Activated T-cell treated with anti-CD3 and anti-CD28 coated beads, Interleukin-2, amount 50 U/mL, for 4 hours (primary cell): ENCODE data around the gene PVALEF. TPM values are rescaled to one million over a fixed set of nuclear protein-coding genes. Genes with fewer than 3 reads are reported as not detected.
"Not testable (repeated sequence)": the region's sequence is repeated elsewhere in the genome, so short reads cannot be mapped to it uniquely, and the experiment has no call there.

ENCODE experiments used
- ATAC-seq, 2 donors: fragments of 200-7000 bp; cut with Tn5 transposase; one replicate each; pipeline ENCODE4 v1.10.0; 2021
- DNase-seq: peaks from one replicate; pipeline ENCODE4 v3.0.0-alpha.2; 2020
- H3K27me3 Mint-ChIP-seq: one replicate; pipeline ENCODE4 v1.8.0; 2021; ENCODE audit warnings: low read depth, mixed read lengths
- H3K36me3 Mint-ChIP-seq: one replicate; pipeline ENCODE4 v1.8.0; 2022; ENCODE audit warnings: mixed read lengths; ENCODE audit not compliant: insufficient read depth
- H3K4me1 Mint-ChIP-seq: one replicate; pipeline ENCODE4 v1.8.0; 2021; ENCODE audit warnings: low read depth, mixed read lengths
- H3K4me3 Mint-ChIP-seq: one replicate; pipeline ENCODE4 v1.8.0; 2021; ENCODE audit warnings: mild to moderate bottlenecking, moderate library complexity, mixed read lengths
- H3K9me3 Mint-ChIP-seq: one replicate; pipeline ENCODE4 v1.8.0; 2021; ENCODE audit warnings: mixed read lengths
- total RNA-seq, 3 donors: library from RNA; stranded (reverse); gene quantifications; one replicate each; pipeline ENCODE4 v1.2.1, GENCODE V29; 2021

Gene PVALEF
- total RNA-seq, 3 donors from 2014 or later, result not detected

DNA sequence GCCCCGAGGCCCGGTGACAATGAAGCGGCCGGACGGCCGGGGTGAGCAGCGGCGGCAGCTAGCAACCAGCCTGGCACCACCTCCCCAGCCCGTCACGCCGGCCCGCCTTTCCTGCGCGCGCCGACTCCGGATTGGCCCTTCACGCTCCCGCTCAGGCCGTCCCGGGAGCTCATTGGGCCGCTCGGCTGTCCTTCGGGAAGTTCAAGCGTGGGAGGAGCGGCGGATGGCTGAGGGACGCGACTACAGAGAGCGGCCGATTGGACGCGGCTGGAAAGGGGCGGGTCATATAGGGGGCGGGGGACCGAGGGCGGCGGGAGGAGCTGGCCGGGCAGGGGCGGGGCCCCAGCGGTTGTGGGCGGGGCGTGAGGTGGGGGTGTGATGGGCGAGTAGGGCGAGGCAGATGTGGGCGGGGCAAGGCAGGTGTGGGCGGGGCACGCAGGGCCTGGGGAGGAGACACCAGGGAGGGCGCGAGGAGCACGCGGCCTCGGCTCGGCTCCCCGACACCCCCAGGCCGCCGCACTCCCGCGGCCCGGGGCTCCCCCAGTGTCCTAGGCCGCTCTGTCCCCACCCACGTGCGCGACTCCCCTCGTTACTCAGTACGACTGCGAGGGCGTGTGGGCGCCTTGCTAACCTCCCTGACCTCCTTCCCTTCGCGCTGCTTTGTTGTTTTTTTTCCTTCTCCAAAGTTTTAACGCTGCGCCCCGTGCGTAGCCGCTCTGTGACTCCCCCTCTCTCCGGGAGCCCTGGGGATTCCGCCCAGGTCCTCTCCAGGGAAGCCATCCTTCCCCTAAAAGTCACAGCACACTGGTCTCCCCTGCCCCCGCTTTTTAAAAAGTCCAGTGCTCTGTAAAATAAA, 57.8 kb downstream of the PVALEF start, which contains the start of gene CEP131:
Gene CEP131, minus strand, starts transcription at position 60 of the 856 bp plus-strand sequence. CDS start 2,909 bp downstream, outside the sequence.
- Mint-ChIP-seq H3K4me3 (peak within 1 kb of the TSS; percentile 80), H3K9me3 (no peaks in the 10 kb centered on the region), H3K27me3 (no peaks in the 10 kb centered on the region), H3K36me3 (peaks cover under 1% of the 10 kb centered on the region), H3K4me1 (peaks cover 21% of the 10 kb centered on the region)
- ATAC-seq (peak; percentile 97 to 98), DNase-seq (peak; percentile 100)

GRCh38 chr17:81223762-81224130, 58.4 kb downstream of the PVALEF start:
- H3K36me3 Mint-ChIP-seq, result peaks cover 4% of the 10 kb centered on the region
- peaks cover 21% of the 10 kb centered on the region for H3K4me1 Mint-ChIP-seq
- no peaks in the 10 kb centered on the region for H3K27me3 Mint-ChIP-seq
- DNase-seq (no peak), ATAC-seq (no peak)
- peak overlapping the region; percentile 80 for H3K4me3 Mint-ChIP-seq
- no peaks in the 10 kb centered on the region for H3K9me3 Mint-ChIP-seq

DNA sequence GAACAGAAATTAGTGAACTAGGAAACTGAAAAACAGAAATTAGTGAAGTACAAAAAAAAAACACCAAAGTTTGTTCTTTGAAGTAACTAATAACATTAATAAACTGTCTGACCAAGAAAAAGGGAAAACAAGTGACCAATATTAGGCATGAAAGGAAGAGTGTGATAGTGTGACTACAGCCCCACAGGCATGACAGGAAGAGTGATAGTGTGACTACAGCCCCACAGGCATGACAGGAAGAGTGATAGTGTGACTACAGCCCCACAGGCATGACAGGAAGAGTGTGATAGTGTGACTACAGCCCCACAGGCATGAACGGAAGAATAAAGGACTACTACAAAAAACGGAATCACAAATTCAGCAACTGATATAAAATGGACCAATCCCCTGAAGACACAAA, 62.3 kb downstream of the PVALEF start:
- not testable (repeated sequence) for H3K9me3 Mint-ChIP-seq, ATAC-seq, H3K4me3 Mint-ChIP-seq, H3K27me3 Mint-ChIP-seq, DNase-seq
- peaks cover 15% of the 10 kb centered on the region for H3K36me3 Mint-ChIP-seq
- H3K4me1 Mint-ChIP-seq, result peaks cover 15% of the 10 kb centered on the region

- DNase-seq (no peak), ATAC-seq (no peak)
- peaks cover 13% of the 10 kb centered on the region for H3K4me1 Mint-ChIP-seq
- no peaks in the 10 kb centered on the region for H3K9me3 Mint-ChIP-seq
- no peak overlapping the region for H3K4me3 Mint-ChIP-seq
- no peaks in the 10 kb centered on the region for H3K27me3 Mint-ChIP-seq
- H3K36me3 Mint-ChIP-seq, result peaks cover 15% of the 10 kb centered on the region
Measured at GRCh38 chr17:81228420-81228819, 63.1 kb downstream of the PVALEF start.

- Mint-ChIP-seq H3K9me3 (no peaks in the 10 kb centered on the region), H3K4me3 (no peak overlapping the region), H3K4me1 (peaks cover 8% of the 10 kb centered on the region), H3K27me3 (no peaks in the 10 kb centered on the region), H3K36me3 (peaks cover 15% of the 10 kb centered on the region)
- DNase-seq (no peak), ATAC-seq (no peak)
Measured at GRCh38 chr17:81228834-81229665, 63.7 kb downstream of the PVALEF start.

- H3K9me3 Mint-ChIP-seq, result no peaks in the 10 kb centered on the region
- H3K36me3 Mint-ChIP-seq, result peaks cover 15% of the 10 kb centered on the region
- H3K4me1 Mint-ChIP-seq, result peaks cover 9% of the 10 kb centered on the region
- DNase-seq, result no peak
- no peaks in the 10 kb centered on the region for H3K27me3 Mint-ChIP-seq
- no peak for ATAC-seq
- no peak overlapping the region for H3K4me3 Mint-ChIP-seq
Measured at GRCh38 chr17:81229666-81229920, 64.3 kb downstream of the PVALEF start.

DNA sequence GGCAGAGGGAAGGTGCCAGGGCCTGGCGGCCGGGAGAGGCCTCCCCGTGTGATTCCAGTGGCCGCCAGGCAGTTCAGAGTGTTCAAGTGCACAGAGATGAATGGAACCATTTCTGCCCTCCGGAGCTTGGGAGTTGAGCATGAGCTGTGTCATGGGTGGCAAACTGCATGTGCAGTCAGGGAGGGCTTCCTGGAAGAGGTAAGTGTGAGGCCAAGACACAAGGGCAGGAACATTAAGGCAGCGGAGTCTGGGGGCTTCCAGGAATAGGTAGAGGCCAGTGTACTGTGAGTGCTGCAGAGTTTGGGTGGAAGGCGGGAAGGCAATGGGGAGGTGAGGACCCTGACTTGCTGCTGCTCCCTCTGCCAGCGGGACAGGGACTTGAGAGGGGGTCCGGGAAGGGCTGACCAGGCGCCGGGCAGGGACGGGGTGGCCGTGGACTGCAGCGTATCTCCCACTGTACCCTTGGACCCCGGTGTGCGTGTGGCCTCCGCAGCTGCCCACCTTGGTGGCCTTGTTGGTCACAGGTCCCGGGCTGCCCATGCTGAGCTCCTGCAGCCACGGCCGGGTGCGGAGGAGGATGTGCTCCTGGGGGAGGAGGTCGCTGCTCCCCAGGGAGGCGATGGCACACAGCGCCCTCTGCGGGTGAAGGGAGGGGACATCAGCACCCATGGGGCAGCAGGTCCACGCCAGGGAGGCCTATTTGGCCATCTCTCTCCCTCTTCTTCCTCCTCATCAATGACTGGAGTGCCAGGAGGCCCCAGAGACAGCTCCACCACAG, 64.9 kb downstream of the PVALEF start:
- Mint-ChIP-seq H3K4me3 (no peak overlapping the region), H3K4me1 (peaks cover 13% of the 10 kb centered on the region), H3K9me3 (no peaks in the 10 kb centered on the region), H3K36me3 (peaks cover 18% of the 10 kb centered on the region), H3K27me3 (no peaks in the 10 kb centered on the region)
- DNase-seq, result no peak
- ATAC-seq, result peak in 1 of 2 donors; percentile 9

DNA sequence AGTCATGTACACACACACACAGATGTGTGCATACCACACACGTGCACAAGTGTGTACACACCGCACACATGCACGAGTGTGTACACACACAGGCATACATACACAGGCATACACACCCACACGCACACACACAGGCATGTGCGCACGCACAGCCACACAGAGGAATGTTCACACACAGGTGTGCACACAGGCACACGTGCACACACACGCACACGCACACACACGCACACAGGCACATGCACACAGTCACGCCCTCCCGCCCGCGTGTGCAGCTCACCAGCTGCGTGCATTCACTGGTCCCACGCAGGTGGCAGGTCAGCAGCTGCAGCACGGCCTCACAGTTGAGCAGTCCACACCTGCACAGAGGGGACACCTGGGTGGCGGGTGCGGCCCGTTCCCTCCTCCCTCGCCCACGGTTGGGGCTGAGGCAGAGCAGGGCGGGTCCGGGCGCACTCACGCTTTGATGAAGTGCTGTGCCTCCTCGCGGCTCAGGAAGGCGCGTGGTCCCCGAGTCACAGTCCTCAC, 65.9 kb downstream of the PVALEF start:
- Mint-ChIP-seq H3K4me1 (peaks cover 15% of the 10 kb centered on the region), H3K27me3 (no peaks in the 10 kb centered on the region), H3K4me3 (no peak overlapping the region), H3K36me3 (peaks cover 18% of the 10 kb centered on the region), H3K9me3 (no peaks in the 10 kb centered on the region)
- ATAC-seq, result no peak
- no peak for DNase-seq

DNA sequence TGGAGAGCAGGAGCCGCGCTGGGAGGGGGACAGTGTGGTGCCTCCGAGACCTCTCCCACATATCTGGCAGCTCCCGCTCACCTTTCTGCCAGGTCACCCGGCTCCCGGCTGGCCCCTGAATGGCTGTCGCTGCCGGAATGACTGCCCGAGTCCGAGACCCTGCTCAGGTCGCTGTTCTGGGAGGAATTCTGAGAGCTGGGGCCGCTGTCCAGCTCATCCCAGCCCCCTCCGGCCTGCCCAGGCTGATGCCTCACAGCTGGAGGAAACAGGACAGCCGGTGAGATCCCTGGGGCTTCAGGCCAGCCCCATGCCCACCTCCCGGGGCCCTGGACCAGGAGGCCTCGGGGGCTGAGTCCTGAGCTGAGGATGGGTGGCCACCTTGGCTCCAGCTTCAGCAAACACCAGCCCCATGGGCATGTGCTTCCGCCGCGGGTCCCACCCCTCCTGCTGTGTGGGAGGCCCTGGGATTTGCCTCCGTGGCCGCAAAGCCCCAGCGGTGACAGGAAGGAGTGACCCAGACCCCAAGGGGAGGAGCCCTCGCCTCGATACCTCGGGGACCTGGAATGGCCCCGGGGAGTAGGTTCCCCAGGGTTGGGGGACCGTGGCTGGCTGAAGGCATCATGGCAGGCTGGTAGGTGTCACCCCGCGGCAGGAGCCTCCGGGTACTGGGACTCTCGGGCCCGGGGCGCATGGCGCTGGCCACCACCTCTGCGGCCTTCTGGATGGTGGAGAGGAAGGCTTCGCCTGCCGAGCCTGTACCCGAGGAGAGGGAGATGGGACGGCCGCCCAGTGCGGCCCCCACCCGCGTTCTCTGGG, 66.7 kb downstream of the PVALEF start:
- H3K36me3 Mint-ChIP-seq, result peaks cover 18% of the 10 kb centered on the region
- H3K27me3 Mint-ChIP-seq, result no peaks in the 10 kb centered on the region
- peaks cover 15% of the 10 kb centered on the region for H3K4me1 Mint-ChIP-seq
- DNase-seq, result no peak
- no peaks in the 10 kb centered on the region for H3K9me3 Mint-ChIP-seq
- no peak for ATAC-seq
- H3K4me3 Mint-ChIP-seq, result no peak overlapping the region

Other genes starting within 250 kb of the PVALEF start
- 10 to 100 TPM; 35.7 to 42.4 (median 42.1) TPM for gene CHMP6, start 173.7 kb upstream of the PVALEF start, total RNA-seq
- gene BAIAP2, start 130.4 kb upstream of the PVALEF start, total RNA-seq, result 1 to 10 TPM; 4.7 to 9.2 (median 7.4) TPM
- 1 to 10 TPM in 1 of 3 donors, under 1 TPM in 2; 0.46 to 3.8 (median 0.87) TPM for gene AATK, start 714 bp downstream of the PVALEF start, total RNA-seq
- gene CEP131, start 57.5 kb downstream of the PVALEF start, total RNA-seq, result 10 to 100 TPM; 12.3 to 12.8 (median 12.7) TPM
- gene TEPSIN, start 73.5 kb downstream of the PVALEF start, total RNA-seq, result 10 to 100 TPM; 42.7 to 52.2 (median 47.4) TPM
- 100 to 1,000 TPM; 123 to 144 (median 143) TPM for gene NDUFAF8, start 73.8 kb downstream of the PVALEF start, total RNA-seq
- gene SLC38A10, start 129.8 kb downstream of the PVALEF start, total RNA-seq, result 10 to 100 TPM; 45.7 to 58.6 (median 53.9) TPM
- gene BAHCC1, start 229.9 kb downstream of the PVALEF start, total RNA-seq, result under 1 TPM; 0.08 to 0.19 (median 0.08) TPM